Activated effector memory CD4-positive, alpha-beta T cell treated with Interleukin-2 at 50 U/mL for 16 hours (primary cell): ENCODE measurements around the gene NUDT16L1.

ENCODE experiments used
- DNase-seq: peaks from one replicate; pipeline ENCODE4 v3.0.0-alpha.2; 2020

NUDT16L1 gene

DNA sequence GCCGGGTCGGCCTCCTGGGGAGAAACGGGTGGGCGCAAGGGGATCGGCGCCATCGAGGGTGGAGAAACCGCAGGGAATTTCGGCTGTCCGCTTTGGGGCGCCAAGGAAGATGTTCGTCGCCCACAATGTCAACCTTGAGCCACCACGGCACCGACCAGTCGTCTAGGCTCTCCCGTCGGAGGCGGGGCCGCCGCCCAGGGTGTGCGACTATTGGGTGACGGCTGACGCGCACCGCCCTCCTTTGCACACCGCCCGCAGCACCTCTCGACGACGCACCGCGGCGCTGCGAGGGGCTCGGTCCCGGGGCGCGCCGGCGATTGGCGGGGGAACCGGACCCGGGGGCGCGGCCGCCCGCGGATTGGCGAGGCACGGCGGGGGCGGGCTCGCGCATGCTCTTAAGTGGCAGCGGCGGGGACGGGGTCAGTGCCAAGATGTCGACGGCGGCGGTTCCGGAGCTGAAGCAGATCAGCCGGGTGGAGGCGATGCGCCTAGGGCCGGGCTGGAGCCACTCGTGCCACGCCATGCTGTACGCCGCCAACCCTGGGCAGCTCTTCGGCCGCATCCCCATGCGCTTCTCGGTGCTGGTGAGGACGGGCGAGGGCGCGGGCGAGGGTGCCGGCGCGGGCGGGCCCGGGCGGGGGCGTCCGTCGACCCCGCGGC, at the start of gene NUDT16L1:
Gene NUDT16L1 (plus strand): TSS at position 267 of the 660 bp plus-strand sequence. CDS start 165 bp downstream, at position 432.
- peak; percentile 98 for DNase-seq

- no peak for DNase-seq
These were observed 46.4 kb upstream of the NUDT16L1 start for GRCh38 chr16:4646773-4647643.

DNA sequence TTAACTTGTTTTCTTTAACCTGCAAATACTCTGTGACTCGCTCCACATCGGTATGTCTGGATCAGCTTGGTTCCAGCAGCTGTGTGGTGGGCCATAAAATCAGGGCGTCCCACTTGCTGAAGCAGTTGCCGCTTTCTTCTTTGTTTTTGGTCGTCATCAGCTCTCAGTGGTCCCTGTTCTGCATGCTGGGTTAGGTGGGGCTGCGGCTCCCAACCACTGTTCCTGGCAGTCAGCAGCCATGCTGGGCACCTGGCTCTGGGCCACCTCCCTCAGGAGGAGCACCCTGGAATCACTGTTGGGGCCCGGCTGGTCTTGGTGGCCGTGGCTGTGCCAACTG, 45.8 kb upstream of the NUDT16L1 start:
- DNase-seq = no peak

- DNase-seq = no peak
These were observed 44.4 kb upstream of the NUDT16L1 start for GRCh38 chr16:4648917-4649316.

DNA sequence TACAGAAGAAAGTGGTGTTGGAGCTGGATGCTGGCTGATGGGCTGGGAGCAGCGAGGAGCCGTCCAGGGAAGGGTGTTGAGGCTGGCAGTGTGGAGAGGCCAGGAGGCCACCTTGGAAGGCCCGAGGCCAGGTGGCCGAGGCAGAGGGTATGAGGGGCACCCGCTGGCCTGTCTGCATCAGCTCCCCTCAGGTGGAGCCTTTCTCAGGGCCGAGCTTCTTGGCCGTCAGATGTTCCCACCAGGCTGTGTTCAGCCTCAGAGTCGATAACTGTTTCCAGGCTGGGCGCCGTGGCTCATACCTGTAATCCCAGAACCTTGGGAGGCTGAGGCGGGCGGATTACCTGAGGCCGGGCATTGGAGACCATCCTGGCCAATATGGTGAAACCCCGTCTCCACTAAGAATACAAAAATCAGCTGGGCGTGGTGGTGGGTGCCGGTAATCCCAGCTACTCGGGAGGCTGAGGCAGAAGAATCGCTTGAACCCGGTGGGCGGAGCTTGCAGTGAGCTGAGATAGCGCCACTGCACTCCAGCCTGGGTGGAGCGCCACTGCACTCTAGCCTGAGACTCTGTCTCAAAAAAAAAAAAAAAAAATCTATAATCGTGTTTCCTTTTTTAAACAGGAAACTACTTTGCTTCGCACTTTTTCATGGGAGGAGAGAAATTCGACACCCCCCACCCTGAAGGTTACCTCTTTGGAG, 43.5 kb upstream of the NUDT16L1 start:
- DNase-seq = no peak

- peak; percentile 55 for DNase-seq
These were observed 42.8 kb upstream of the NUDT16L1 start for GRCh38 chr16:4650443-4651074.

- no peak for DNase-seq
These were observed 41.5 kb upstream of the NUDT16L1 start for GRCh38 chr16:4651827-4652226.

DNA sequence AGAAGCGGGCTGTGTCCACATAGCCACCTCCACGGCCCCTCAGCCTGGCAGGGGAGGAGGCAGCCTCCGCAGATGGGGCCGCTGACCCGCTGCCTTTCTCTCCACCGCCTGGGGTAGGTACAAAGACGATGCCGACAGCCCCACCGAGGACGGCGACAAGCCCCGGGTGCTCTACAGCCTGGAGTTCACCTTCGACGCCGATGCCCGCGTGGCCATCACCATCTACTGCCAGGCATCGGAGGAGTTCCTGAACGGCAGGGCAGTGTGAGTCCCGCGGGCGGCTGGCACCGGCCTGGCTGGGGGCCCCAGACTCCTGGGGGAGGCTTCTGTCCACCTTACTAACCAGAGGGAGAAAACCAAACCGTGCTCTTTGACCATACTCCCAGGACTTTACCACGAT, 40.8 kb upstream of the NUDT16L1 start:
- no peak for DNase-seq

GRCh38 chr16:4654011-4654963, 39.1 kb upstream of the NUDT16L1 start:
- DNase-seq = no peak

GRCh38 chr16:4654964-4655590, 38.3 kb upstream of the NUDT16L1 start:
- DNase-seq = no peak

DNA sequence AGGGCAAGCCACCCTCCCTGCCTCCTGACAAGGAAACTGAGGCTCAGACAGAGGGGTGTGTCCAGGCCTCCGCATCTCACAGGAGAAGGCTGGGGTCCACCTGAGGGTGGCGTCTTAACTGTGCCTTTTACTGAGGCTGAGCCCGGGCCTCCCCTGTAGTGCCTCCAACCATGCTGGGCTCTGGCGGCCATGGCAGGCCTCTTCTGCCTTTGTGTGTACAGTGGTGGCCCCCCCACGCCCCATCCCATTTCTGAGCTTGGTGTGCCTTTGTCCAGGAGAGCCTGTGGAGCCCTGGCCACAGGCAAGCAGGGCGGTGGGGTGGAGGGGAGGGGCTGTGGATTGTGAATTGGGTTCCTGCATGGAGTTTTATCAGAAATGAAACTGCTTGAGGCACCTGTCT, 37.6 kb upstream of the NUDT16L1 start:
- DNase-seq = no peak

DNA sequence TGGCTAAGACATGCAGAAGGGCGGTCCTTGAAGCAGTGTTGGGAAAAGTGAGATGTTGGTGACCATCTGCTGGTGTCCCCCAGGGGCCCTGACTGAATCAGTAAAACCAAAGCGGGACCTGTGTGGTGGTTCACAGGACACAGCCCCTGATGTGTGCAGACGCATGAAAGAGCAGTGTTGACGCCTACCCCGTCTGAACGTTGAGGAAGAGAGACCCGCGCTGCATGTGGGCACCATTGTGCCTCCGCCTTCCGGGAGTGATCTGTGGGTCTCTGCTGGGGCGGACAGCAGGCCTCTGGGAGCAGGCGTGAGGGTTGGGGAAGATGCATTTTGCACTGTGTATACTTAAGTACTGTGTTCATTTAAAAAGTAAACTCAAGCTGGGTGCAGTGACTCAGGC, 37.1 kb upstream of the NUDT16L1 start:
- no peak for DNase-seq

DNA sequence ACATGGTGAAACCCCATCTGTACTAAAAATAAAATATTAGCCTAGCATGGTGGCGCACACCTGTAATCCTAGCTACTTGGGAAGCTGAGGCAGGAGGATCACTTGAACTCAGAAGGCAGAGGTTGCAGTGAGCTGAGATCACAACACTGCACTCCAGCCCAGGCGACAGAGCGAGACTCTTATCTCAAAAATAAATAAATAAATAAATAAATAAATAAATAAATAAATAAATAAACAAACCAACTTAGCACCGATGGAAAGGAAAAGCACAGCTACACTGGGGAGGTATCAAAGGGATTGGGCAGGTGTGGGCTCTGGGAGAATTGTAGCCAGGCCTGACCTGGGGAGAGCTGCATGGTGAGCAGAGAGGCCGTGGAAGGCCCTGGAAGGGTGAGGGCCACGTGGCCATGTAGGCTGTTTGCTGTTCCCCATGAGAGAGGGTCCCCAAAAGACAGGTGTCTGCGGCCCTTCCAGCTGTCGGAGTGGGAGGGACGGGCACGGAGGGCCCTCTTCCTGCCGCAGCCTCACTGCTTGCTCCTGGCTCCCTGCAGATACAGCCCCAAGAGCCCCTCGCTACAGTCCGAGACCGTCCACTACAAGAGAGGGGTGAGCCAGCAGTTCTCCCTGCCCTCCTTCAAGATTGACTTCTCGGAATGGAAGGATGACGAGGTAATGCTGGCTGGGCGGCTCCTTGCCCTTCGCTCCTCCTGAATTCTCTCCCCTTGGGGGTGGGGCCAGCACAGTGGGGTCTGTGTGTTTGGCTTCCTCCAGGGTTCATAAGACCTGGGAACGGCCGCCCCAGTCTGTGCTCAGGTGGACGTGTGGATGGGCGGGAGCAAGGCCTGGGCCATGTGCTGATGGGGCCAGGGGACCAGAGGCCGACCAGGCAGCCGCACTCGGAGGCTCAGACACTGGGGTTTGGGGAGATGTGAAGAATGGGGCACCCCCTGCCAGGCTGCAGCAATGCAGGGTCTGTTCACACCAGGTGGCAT, 36.4 kb upstream of the NUDT16L1 start:
- no peak for DNase-seq

GRCh38 chr16:4659363-4660353, 33.7 kb upstream of the NUDT16L1 start:
- no peak for DNase-seq

DNA sequence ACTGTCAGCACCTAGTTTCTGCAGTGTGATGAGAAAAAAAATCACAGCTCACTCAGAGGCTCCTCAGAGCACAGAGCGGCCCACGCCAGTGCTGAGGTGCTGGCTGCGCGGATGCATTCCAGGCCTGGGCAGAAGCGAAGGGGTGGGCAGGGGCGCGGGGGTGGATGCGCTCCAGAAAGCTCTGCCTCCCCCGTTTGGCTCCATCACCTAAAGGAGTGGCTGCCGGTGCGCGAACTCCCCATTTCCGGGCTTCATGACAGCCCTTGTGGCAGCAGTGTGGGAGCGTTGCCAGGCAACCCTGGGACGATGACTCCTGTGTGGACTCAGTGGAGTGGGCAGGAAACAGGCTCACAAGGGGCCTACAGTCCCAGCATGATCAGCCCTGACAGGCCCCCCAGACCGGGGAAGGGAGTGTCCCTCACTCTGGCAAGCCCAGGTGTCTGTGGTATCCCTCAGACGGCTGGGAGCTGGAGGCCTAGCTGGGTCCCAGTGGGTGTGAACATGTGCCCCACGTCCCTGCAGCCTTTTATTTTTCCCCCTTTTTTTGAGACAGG, 32.8 kb upstream of the NUDT16L1 start:
- peak; percentile 19 for DNase-seq

GRCh38 chr16:4661661-4662060, 31.7 kb upstream of the NUDT16L1 start:
- no peak for DNase-seq

GRCh38 chr16:4663465-4663776, 29.9 kb upstream of the NUDT16L1 start:
- DNase-seq = no peak

- no peak for DNase-seq
These were observed 29.4 kb upstream of the NUDT16L1 start for GRCh38 chr16:4663777-4664465.
